K562 (cell line): ENCODE data around the gene SLIT1. TPM values are rescaled to one million over a fixed set of nuclear protein-coding genes. Genes with fewer than 3 reads are reported as not detected.

ENCODE experiments used
- ATAC-seq: fragments of 200-7000 bp; cut with Tn5 transposase; 3 replicates; pipeline ENCODE4 v1.9.1; 2020; ENCODE audit warnings: moderate library complexity
- BruUV-seq: library from RNA; stranded (reverse); fragments of 400-500 nt; replicated peaks from 2 replicates; lab custom pipeline; 2021; lab: Mats Ljungman, UMichigan
- CTCF ChIA-PET: fragments of 300-600 bp; formaldehyde crosslinking; extraction: SDS; loops from one replicate; lab custom pipeline; 2021; ENCODE audit warnings: low intra/inter-chr PET ratio; lab: Yijun Ruan, JAX
- POLR2A ChIA-PET: fragments of 300-600, 350-650 bp; sonication (Branson Sonifier 250); formaldehyde crosslinking; extraction: SDS; loops from one replicate; lab custom pipeline; 2021; ENCODE audit warnings: antibody characterized with exemption, inconsistent platforms; lab: Yijun Ruan, JAX
- DNase-seq, 4 experiments: peaks; one replicate each; pipeline versions ENCODE4 v3.0.0 to v3.0.0-alpha.2; 2011 to 2018; ENCODE audit warnings: low spot score in 3 of 4, mixed read lengths in 3 of 4; ENCODE audit errors: extremely low read depth in 1 of 4
- FAIRE-seq: peaks from 2 replicates; lab custom pipeline; 2011; peaks lifted over from hg19 to GRCh38; lab: Jason Lieb, UNC
- H2AFZ ChIP-seq: 2 replicates; pipeline ENCODE4 v1.6.0; 2011; ENCODE audit warnings: low read depth, low read length, control low read depth, inconsistent platforms
- H3K27ac ChIP-seq: fragments of 200-600 bp; 3 replicates; pipeline ENCODE4 v1.8.0; 2011; ENCODE audit warnings: low read depth, mild to moderate bottlenecking, control low read depth, inconsistent platforms, low read length, moderate library complexity, mixed read lengths; ENCODE audit errors: extremely low read depth
- H3K27me3 ChIP-seq, 2 experiments: fragments of 300-600 bp in 1 of 2; 2 replicates in 1 of 2; 3 replicates in 1 of 2; pipeline versions ENCODE4 v1.6.0 to v1.8.0; 2011; ENCODE audit warnings: inconsistent platforms in 2 of 2, low read length in 2 of 2, mild to moderate bottlenecking in 1 of 2, mixed read lengths in 1 of 2, moderate library complexity in 1 of 2; ENCODE audit not compliant: control insufficient read depth in 2 of 2, insufficient read depth in 2 of 2
- H3K36me3 ChIP-seq: fragments of 300-600 bp; 3 replicates; pipeline ENCODE4 v1.8.0; 2011; ENCODE audit warnings: mild to moderate bottlenecking, low read length, inconsistent platforms; ENCODE audit not compliant: control insufficient read depth, insufficient read depth
- H3K4me1 ChIP-seq, 2 experiments: fragments of 200-600 bp in 1 of 2; replicated peaks in 1 of 2; 2 replicates in 1 of 2; 3 replicates in 1 of 2; pipeline versions ENCODE4 v1.5.1 to v1.8.0; 2011; ENCODE audit warnings: inconsistent platforms in 2 of 2, low read length in 2 of 2, mild to moderate bottlenecking in 1 of 2, mixed read lengths in 1 of 2, moderate library complexity in 1 of 2; ENCODE audit not compliant: control insufficient read depth in 2 of 2, insufficient read depth in 2 of 2
- H3K4me2 ChIP-seq: 2 replicates; pipeline ENCODE4 v1.6.1; 2011; ENCODE audit warnings: low read length, control low read depth, inconsistent platforms, mixed read lengths; ENCODE audit not compliant: insufficient read depth
- H3K4me3 ChIP-seq: fragments of 200-600 bp; sonication (generic), shearing (Covaris generic); 2 replicates; pipeline ENCODE4 v1.5.1; 2016; ENCODE audit warnings: control low read depth, inconsistent platforms
- H3K79me2 ChIP-seq: fragments of 200-600 bp; 3 replicates; pipeline ENCODE4 v1.8.0; 2011; ENCODE audit warnings: low read length, inconsistent platforms; ENCODE audit not compliant: control insufficient read depth, insufficient read depth
- H3K9ac ChIP-seq, 2 experiments: 2 replicates each; pipeline versions ENCODE4 v1.6.0 to v1.6.1; 2011; ENCODE audit warnings: low read depth in 2 of 2, low read length in 2 of 2, control low read depth in 1 of 2, inconsistent platforms in 1 of 2, mild to moderate bottlenecking in 1 of 2, mixed read lengths in 1 of 2; ENCODE audit not compliant: insufficient read depth in 1 of 2
- H3K9me1 ChIP-seq: one replicate; pipeline ENCODE4 v1.6.0; 2011; ENCODE audit warnings: inconsistent platforms, mild to moderate bottlenecking, low read length, moderate library complexity; ENCODE audit not compliant: control insufficient read depth, insufficient read depth
- H3K9me3 ChIP-seq: replicated peaks from 2 replicates; pipeline ENCODE4 v1.5.1; 2011; ENCODE audit warnings: low read depth, low read length, inconsistent platforms; ENCODE audit not compliant: control insufficient read depth, insufficient read depth
- H4K20me1 ChIP-seq: replicated peaks from 2 replicates; pipeline ENCODE4 v1.6.1; 2011; ENCODE audit warnings: low read length, inconsistent platforms, mixed read lengths; ENCODE audit not compliant: control insufficient read depth, insufficient read depth
- C11orf30 ChIP-seq: fragments of 450-650 bp; IDR thresholded peaks from 2 replicates; pipeline ENCODE4 v1.6.1; 2016; ENCODE audit warnings: low read depth, mild to moderate bottlenecking
- GTF3C2 ChIP-seq: IDR thresholded peaks from 3 replicates; pipeline ENCODE4 v1.6.1; 2011; ENCODE audit warnings: borderline replicate concordance, mild to moderate bottlenecking, moderate library complexity; ENCODE audit not compliant: insufficient read length; ENCODE audit errors: extremely low read depth
- RBM25 ChIP-seq: fragments of 200-400 bp; formaldehyde crosslinking; IDR thresholded peaks from 2 replicates; pipeline ENCODE4 v1.6.1; 2018; ENCODE audit warnings: low read length, low read depth, moderate library complexity; ENCODE audit not compliant: severe bottlenecking
- ZBTB7A ChIP-seq: IDR thresholded peaks from 2 replicates; pipeline ENCODE4 v1.6.1; 2011; ENCODE audit warnings: low read depth, mild to moderate bottlenecking, low read length, moderate library complexity, borderline replicate concordance; ENCODE audit not compliant: control insufficient read depth
- WGBS: fragments of 100-300 bp; shearing (Covaris generic); methylation state at CpG from one replicate; pipeline ENCODE4 v1.1.6; 2016; ENCODE audit warnings: low coverage, mixed read lengths; ENCODE audit not compliant: insufficient coverage; ENCODE audit errors: missing lambda C conversion rate; 5-methylcytosine and 5-hydroxymethylcytosine counted together
- in situ Hi-C: fragments of 300-500 bp; cut with MboI; formaldehyde crosslinking; loops from 4 replicates; pipeline ENCODE4 v1.15.0; 2018; ENCODE audit warnings: inconsistent platforms, mixed read lengths
- intact Hi-C: fragments of 100-400 bp; cut with micrococcal nuclease; formaldehyde crosslinking; loops from 2 replicates; pipeline ENCODE4 v1.14.2; 2022
- polyA plus RNA-seq, 8 experiments: library from polyadenylated mRNA; depleted of rRNA in 4 of 8; stranded (reverse) in 5 of 8; unstranded in 3 of 8; fragments of >200 nt; fragmentation: Nextera tagmentation in 2 of 8; fragmentation: Illumina TruSeq in 1 of 8; extraction: Ambion mirVana in 2 of 8; extraction: Trizol in 1 of 8; gene quantifications; 2 replicates each; pipeline versions ENCODE4 v1.2.1 to v1.2.3, GENCODE V29; 2011 to 2014; ENCODE audit warnings: inconsistent platforms in 1 of 8, missing spikeins in 1 of 8
- total RNA-seq, 7 experiments: library from RNA; depleted of rRNA in 6 of 7; stranded (reverse); fragments of >200 nt in 6 of 7; fragmentation: Illumina TruSeq in 2 of 7; extraction: Trizol in 2 of 7; gene quantifications; 2 replicates each; pipeline versions ENCODE4 v1.2.1 to v1.2.3, GENCODE V29; 2011 to 2021; ENCODE audit warnings: low replicate concordance in 1 of 7

The SLIT1 gene
- total and polyA plus RNA-seq, 9 of the 15 experiments (the other 6 are each of a cell fraction or from before 2014, with no cell fraction given), result 0.01 to 0.11 (median 0.04) TPM; not detected in 3

GRCh38 chr10:97235353-97235752 lies 49.6 kb upstream of the SLIT1 start:
- no peaks in the 10 kb centered on the region for H3K4me1 ChIP-seq
- H2AFZ ChIP-seq, result no peak overlapping the region
- H3K4me2 ChIP-seq, result no peak overlapping the region
- H3K9me3 ChIP-seq, result no peaks in the 10 kb centered on the region
- TF ChIP-seq ZBTB7A (no peak), GTF3C2 (no peak), C11orf30 (no peak), RBM25 (peak; percentile 84)
- no peaks in the 10 kb centered on the region for H3K27me3 ChIP-seq
- intact Hi-C loops, result no loop called here
- CTCF ChIA-PET, result no interaction called here
- no peak for DNase-seq
- 85% methylated on average over 4 of the region's 4 CpGs for WGBS
- H3K4me3 ChIP-seq, result no peak overlapping the region
- H3K9me1 ChIP-seq, result no peaks in the 10 kb centered on the region
- no peak overlapping the region for H3K27ac ChIP-seq
- FAIRE-seq, result no peak
- BruUV-seq, result no TSS peak
- H3K9ac ChIP-seq, result no peak overlapping the region
- POLR2A ChIA-PET, result interaction anchor here (0.9 to 1.1 kb wide), 2 partner anchors 125 to 163 kb away, joined by 3 read pairs; no protein-coding TSS in a partner anchor
- no peak for ATAC-seq
- H3K36me3 ChIP-seq, result peaks cover 24% of the 10 kb centered on the region; the same call in 1 of the 3 replicates
- no peaks in the 10 kb centered on the region for H3K79me2 ChIP-seq
- no peaks in the 10 kb centered on the region for H4K20me1 ChIP-seq
- in situ Hi-C loops, result no loop called here
